ENCODE results near the gene SV2C. TPM values are rescaled to one million over a fixed set of nuclear protein-coding genes. Genes with fewer than 3 reads are reported as not detected.

Gene SV2C
- total and polyA plus RNA-seq, 11 donors: 0.12 to 0.29 (median 0.20) TPM; not detected in 5

DNA sequence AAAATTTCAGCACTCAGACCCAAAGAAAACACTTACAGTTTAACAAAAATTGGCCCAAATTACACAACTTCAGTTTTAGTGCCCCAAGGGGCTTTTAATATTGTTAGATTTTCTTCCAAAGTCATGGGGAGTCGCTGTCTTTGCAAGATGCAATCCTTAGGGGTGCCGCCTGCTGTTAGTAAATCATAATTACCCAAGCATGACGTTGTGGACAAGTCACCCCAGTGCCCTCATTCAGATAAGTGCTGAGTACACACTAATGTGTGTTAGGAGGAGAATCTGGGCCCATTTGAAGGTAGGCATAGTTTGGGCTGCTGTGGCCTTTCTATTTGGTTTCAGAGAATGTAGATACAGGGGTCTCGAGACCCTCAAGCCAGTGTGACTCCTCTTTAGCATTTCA, 138.1 kb downstream of the SV2C start:
- H3K27ac ChIP-seq: no peak overlapping the region
- H3K36me3 ChIP-seq: no peaks in the 10 kb centered on the region
- H3K4me1 ChIP-seq: no peaks in the 10 kb centered on the region
- H3K4me3 ChIP-seq: no peak overlapping the region
- WGBS, 4 donors: 66 to 79% (median 69%) methylated on average over 4 of the region's 4 CpGs
- DNase-seq (no peak), ATAC-seq (no peak)
- no peaks in the 10 kb centered on the region for H3K27me3 ChIP-seq
- H3K9me3 ChIP-seq: peaks cover 0 to 3% (median 0%) of the 10 kb centered on the region in 12 donors
- intact Hi-C loops (cut with DNase I): no loop called here
- no peak for TF ChIP-seq POLR2A (IDR thresholded peaks at IDR 0.05)
- TF ChIP-seq, protein P1, sequence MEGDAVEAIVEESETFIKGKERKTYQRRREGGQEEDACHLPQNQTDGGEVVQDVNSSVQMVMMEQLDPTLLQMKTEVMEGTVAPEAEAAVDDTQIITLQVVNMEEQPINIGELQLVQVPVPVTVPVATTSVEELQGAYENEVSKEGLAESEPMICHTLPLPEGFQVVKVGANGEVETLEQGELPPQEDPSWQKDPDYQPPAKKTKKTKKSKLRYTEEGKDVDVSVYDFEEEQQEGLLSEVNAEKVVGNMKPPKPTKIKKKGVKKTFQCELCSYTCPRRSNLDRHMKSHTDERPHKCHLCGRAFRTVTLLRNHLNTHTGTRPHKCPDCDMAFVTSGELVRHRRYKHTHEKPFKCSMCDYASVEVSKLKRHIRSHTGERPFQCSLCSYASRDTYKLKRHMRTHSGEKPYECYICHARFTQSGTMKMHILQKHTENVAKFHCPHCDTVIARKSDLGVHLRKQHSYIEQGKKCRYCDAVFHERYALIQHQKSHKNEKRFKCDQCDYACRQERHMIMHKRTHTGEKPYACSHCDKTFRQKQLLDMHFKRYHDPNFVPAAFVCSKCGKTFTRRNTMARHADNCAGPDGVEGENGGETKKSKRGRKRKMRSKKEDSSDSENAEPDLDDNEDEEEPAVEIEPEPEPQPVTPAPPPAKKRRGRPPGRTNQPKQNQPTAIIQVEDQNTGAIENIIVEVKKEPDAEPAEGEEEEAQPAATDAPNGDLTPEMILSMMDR (IDR thresholded peaks at IDR 0.05): no peak

DNA sequence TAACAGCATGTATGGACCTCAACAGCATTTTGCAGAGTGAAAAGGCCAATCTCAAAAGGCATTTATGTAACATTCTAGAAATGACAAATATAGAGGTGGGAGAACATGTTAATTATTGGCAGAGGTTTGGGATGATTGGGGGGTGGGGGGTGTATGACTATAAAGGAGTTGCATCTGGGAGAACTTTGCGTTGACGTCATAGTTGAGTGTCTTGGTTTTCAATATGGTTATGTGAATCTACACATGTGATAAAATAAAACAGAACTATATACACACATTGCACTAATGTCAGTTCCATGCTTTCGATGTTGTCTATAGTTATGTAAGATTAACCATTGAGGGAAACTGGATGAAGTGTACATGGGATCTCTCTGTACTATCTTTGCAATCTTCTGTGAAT, 139.1 kb downstream of the SV2C start:
- WGBS, 4 donors: 94 to 96% (median 95%) methylated on average over 3 of the region's 3 CpGs
- intact Hi-C loops (cut with DNase I): no loop called here
- Histone ChIP-seq H3K9me3 (peaks cover 0 to 3% (median 0%) of the 10 kb centered on the region in 12 donors), H3K27me3 (no peaks in the 10 kb centered on the region), H3K27ac (no peak overlapping the region), H3K36me3 (no peaks in the 10 kb centered on the region), H3K4me3 (no peak overlapping the region), H3K4me1 (no peaks in the 10 kb centered on the region)
- no peak for DNase-seq
- TF ChIP-seq, protein P1 (IDR thresholded peaks at IDR 0.05): no peak
- TF ChIP-seq POLR2A (IDR thresholded peaks at IDR 0.05): no peak
- no peak for ATAC-seq

DNA sequence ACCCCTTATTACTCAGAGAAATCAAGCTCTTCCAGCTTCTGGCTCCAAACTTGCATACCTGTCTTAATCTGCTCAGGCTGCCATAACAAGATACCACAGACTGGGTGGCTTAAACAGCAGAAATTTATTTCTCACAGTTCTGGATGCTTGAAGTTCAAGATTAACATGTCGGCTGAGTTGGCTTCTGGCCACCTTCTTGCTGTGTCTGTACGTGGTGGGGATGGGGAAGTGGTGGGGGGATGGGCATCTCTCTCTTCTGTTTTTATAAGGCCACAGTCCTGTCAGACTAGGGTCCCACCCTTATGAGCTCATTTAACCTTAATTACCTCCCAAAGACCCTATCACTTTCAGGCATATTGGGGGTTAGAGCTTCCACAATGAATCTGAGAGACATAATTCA, 140.5 kb downstream of the SV2C start:
- H3K4me1 ChIP-seq: no peaks in the 10 kb centered on the region
- H3K27me3 ChIP-seq: peaks cover 0 to 5% (median 0%) of the 10 kb centered on the region in 9 donors
- H3K36me3 ChIP-seq: no peaks in the 10 kb centered on the region
- TF ChIP-seq, protein P1 (IDR thresholded peaks at IDR 0.05): no peak
- no peak for TF ChIP-seq POLR2A (IDR thresholded peaks at IDR 0.05)
- DNase-seq: no peak
- WGBS, 4 donors: 0 to 34% (median 10%) methylated on average over 2 of the region's 2 CpGs
- intact Hi-C loops (cut with DNase I): no loop called here
- ATAC-seq: no peak
- no peaks in the 10 kb centered on the region for H3K9me3 ChIP-seq
- no peak overlapping the region for H3K27ac ChIP-seq
- H3K4me3 ChIP-seq: no peak overlapping the region

DNA sequence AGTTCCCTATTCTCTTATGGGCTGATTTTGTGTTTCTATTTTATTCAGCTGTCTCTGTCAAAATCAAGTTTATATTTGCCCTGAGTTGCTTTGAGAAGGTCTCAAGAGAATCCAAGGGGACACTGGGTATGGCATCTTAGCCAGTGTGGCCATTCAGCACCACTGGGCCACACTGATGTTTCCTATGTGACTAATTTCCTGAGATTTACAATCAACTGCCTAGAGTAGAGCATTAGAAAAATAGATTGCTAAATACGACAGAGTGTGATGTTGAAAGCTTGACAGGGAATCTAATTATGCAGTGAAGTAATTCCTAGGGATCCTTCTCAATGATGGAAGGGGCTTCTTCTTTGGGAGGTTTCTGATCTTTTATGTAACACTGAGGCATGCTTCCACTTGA, 141.7 kb downstream of the SV2C start:
- H3K36me3 ChIP-seq: no peaks in the 10 kb centered on the region
- H3K27ac ChIP-seq: no peak overlapping the region
- TF ChIP-seq, protein P1 (IDR thresholded peaks at IDR 0.05): no peak
- TF ChIP-seq POLR2A (IDR thresholded peaks at IDR 0.05): no peak
- ATAC-seq (no peak), DNase-seq (no peak)
- no peak overlapping the region for H3K4me3 ChIP-seq
- intact Hi-C loops (cut with DNase I): no loop called here
- peaks cover 0 to 5% (median 0%) of the 10 kb centered on the region in 9 donors for H3K27me3 ChIP-seq
- no peaks in the 10 kb centered on the region for H3K4me1 ChIP-seq
- 48 to 67% (median 61%) methylated on average over 1 of the region's 1 CpG for WGBS, 4 donors
- H3K9me3 ChIP-seq: no peaks in the 10 kb centered on the region

Data from heart left ventricle (tissue), 16 donors.